GM12873 (cell line): ENCODE measurements around the gene KLRG1.

Experiments used
- CTCF ChIP-seq: IDR thresholded peaks from 2 replicates; pipeline ENCODE4 v1.5.1; 2012; ENCODE audit warnings: low read depth, mild to moderate bottlenecking, moderate library complexity, low read length, control low read depth; ENCODE audit not compliant: insufficient read depth; ENCODE audit errors: missing control alignments

The KLRG1 gene

DNA sequence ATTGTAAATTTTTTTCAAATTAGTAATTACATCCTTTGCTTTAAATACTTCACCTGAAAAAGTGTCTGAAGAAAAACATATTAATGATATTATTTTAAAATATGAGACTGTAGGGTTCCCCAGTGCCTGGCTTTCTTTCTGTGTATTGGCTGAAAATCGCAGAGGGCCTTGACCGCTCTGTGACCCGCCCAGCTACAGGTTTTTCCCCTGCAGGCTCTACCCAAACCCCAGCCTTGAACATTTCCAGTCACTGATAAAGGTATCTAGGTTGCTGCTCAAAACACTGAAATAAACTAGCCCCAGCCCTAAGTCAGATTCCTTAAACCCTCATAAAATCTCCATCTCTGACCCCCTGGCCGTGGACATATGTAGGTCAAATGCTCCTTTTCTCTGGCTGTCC is 11.9 kb downstream of the KLRG1 start:
- no peak for TF ChIP-seq CTCF

DNA sequence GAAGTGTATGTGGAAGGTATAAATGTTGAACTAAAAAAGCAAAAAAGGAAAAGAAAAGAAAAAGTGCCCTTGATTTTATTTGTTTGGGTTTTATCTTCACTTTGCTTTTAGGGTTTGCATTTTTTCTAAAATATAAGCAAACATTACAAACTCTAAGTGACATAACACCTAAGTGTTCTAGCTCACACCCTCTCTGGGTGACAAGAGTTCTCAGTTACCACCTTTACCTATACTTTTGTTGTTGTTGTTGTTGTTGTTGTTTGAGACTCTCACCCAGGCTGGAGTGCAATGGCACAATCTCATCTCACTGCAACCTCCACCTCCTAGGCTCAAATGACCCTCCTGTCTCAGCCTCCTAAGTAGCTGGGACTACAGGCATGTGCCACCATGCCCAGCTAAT is 13.0 kb downstream of the KLRG1 start:
- TF ChIP-seq CTCF, result no peak

- TF ChIP-seq CTCF, result no peak
Measured at GRCh38 chr12:9022592-9022991, 33.2 kb downstream of the KLRG1 start.

DNA sequence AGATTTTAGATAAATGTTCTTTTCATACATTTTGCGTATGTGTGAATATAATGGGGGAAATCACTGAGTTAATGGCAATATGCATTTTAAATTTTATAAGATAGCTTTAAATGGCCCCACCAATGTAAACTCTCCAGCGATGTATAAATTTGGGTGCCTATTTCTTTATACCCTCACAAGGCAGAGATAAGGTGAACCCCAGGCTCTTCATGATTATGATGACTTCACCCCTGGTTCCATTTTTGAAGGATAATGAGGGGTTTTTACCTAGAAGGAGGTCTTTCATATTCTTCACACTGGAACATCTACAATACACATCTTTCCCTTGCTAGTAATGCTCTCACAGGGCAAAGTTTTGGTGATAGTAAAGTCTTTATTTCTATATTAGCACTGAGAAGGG is 35.2 kb downstream of the KLRG1 start:
- TF ChIP-seq CTCF, result no peak

DNA sequence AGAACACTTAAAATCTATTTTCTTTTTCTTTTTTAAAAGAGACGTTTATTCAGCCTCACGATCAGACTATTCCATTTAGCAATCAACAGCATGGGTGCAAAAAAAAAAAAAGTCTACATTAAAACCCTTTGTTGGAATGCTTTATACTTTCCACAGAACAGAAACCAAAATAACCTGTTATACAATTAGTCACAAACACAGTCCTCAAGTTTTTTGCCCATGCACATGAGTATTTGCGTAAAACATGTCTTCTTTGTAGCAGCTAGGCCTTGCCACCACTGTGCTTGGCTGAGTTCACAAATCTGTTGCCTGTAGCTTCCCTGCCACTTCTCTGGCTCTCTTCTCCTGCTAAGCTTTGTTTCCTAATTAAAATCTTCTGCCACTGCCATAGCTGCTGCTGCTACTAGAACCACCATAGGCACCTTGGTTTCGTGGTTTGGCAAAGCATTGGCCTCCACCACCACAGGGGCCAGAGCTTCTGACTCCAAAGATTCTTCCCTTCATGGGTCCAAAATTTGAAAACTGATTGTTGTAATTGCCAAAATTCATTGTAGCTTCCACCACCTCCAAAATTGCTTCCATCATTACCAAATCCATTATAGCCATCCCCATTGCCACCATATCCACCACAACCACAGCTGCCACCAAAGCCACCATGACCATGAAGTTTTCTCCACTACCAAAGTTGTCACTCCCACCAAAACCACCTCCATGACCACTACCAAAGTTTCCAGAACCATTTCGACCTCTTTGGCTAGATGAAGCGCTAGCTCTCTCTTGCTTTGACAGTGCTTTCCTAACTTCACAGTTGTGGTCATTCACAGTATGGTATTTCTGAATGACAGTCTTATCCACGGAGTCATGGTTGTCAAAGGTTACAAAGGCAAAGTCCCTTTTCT is 38.1 kb downstream of the KLRG1 start:
- TF ChIP-seq CTCF, result no peak

DNA sequence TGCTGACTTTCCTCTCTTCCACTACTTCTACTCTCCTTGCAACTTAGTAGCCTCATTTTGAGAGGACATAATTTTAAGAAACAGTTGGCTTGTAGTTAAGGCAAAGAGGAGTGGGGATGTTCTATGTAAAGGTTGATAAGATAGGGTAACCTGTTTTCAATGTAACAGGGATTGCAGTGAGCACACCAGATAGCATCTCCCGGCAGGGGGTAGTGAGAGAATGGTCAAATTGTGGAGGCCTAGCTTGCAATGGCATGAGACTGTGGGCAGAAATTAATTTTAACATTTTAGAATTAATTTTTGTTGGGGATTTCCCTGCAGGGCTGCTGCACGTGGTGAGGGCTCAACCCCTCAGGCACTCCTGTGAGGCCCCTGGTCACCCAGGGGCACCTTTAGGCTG is 41.4 kb downstream of the KLRG1 start:
- TF ChIP-seq CTCF, result no peak

DNA sequence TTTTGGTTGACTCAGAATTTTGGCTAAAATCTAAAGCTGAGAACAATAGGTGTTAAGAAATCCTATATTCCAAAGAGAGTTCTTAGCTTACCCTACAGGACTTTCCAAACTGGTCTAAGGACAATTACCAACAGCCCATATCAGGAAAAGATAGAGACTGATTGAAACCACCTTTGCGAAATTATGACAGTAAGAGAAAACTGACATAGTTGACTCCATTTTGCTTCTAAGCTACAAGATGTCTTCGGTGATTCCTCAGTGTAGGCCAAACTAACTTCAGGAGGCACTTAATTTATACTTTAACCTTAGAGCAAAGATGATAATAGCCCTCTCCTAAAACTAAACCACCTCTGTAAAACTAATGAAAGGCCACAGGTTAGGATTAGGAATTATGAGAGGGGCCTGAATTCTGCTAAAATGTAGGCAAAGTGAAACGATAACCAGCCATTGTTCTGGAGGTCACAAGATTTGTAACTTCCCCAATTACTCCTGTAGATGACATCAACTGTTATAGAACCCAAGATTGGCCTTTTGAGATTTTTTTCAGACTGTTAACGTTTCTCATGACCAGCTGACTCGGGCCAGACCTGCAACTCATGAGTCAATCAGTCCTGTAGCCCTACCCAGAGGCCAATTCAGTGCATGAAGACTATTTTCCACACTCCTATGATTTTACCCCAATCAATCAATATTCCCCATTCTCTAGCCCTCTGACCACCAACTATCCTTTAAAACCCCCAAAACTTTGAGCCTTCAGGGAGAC is 43.0 kb downstream of the KLRG1 start:
- TF ChIP-seq CTCF, result no peak
